WTC11 (cell line): ENCODE results near the gene MCUB.

Experiments used
- CBFB ChIP-seq: sonication (generic); formaldehyde crosslinking; IDR thresholded peaks from 2 replicates; pipeline ENCODE4 v1.8.1; 2022; ENCODE audit warnings: mild to moderate bottlenecking, low read depth, missing genetic modification reagents
- CTCF ChIP-seq: fragments of 200-600 bp; IDR thresholded peaks from 2 replicates; pipeline ENCODE4 v1.8.0; 2022; ENCODE audit warnings: antibody characterized with exemption
- IRF1 ChIP-seq: sonication (generic); formaldehyde crosslinking; IDR thresholded peaks from 2 replicates; pipeline ENCODE4 v1.8.0; 2023; ENCODE audit warnings: missing genetic modification reagents
- JUN ChIP-seq: sonication (generic); formaldehyde crosslinking; IDR thresholded peaks from 2 replicates; pipeline ENCODE4 v1.8.0; 2023; ENCODE audit warnings: mild to moderate bottlenecking, missing genetic modification reagents
- NR3C1 ChIP-seq: sonication (generic); formaldehyde crosslinking; conservative IDR thresholded peaks from 2 replicates; pipeline ENCODE4 v1.8.1; 2023; ENCODE audit warnings: low read depth, mild to moderate bottlenecking, missing genetic modification reagents
- SP1 ChIP-seq: sonication (generic); formaldehyde crosslinking; conservative IDR thresholded peaks from 2 replicates; pipeline ENCODE4 v1.8.1; 2022; ENCODE audit warnings: missing genetic modification reagents
- USF1 ChIP-seq: sonication (generic); formaldehyde crosslinking; IDR thresholded peaks from 2 replicates; pipeline ENCODE4 v1.8.0; 2022; ENCODE audit warnings: mild to moderate bottlenecking, missing genetic modification reagents
- ZNF232 ChIP-seq: sonication (generic); formaldehyde crosslinking; IDR thresholded peaks from 2 replicates; pipeline ENCODE4 v1.8.0; 2022; ENCODE audit warnings: mild to moderate bottlenecking, missing genetic modification reagents

DNA sequence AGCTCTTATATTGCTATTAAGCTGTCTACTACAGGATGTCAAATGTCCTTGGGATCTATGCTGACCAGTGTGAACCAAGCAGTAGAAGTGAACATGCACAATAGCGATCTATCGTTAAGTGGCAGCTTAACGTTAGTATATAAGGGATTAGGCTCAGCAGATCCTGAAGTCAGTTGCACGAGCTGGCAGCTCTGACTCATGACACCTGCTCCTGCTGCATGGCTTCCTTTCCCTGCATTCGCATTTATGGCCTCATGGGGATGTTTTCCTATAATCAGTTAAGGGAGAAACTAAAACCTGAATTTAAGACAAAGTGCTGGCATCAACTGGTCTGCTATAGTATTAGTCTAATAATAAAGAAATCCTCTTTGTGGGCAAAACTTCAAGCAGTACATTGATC, 12.7 kb upstream of the MCUB start:
- no peak for TF ChIP-seq JUN (CRISPR knock-in tag)
- no peak for TF ChIP-seq CTCF
- no peak for TF ChIP-seq CBFB (CRISPR knock-in tag)
- no peak for TF ChIP-seq ZNF232 (CRISPR knock-in tag)
- TF ChIP-seq SP1 (CRISPR knock-in tag), result no peak
- TF ChIP-seq NR3C1, result no peak
- no peak for TF ChIP-seq USF1 (CRISPR knock-in tag)
- TF ChIP-seq IRF1 (CRISPR knock-in tag), result no peak
